Putamen (tissue), 1 donor: Measurements from ENCODE around the gene SRSF4.
A peak's percentile ranks its signal among the peaks of the same experiment; 100 is the strongest.

ENCODE experiments used
- DNase-seq: peaks from one replicate; pipeline ENCODE4 v3.0.0-alpha.2; 2016; ENCODE audit warnings: low spot score

Gene SRSF4

DNA sequence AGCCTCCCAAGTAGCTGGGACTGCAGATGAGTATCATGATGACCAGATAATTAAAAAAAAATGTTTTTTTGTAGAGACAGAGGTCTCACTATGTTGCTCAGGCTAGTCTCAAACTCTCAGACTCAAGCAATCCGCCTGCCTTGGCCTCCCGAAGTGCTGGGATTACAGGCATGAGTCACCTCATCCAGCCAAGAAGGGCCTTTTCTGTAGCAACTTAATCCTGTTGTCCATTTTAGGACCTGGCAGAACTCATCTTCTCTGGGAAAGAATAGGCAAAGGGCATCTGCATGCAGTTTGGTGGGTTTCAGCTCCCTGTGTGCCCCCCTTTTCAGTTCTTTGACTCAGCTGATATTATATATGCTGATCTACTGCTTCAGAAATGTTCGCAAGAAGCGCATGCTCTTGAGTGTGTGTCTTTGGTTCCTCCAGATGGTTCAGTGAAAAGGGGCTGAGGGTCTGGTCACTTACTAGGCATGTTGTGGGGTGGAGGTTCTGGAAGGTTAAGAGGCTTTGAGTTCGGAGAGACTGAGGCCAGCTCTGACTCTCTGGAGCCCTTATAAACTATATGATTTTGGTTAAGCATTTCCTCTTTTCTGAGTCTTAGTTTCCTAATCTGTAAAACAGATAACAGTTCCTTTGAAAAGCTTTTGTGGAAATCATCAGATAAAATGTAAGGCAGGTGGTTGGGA lies 19.4 kb upstream of the SRSF4 start:
- no peak for DNase-seq

DNA sequence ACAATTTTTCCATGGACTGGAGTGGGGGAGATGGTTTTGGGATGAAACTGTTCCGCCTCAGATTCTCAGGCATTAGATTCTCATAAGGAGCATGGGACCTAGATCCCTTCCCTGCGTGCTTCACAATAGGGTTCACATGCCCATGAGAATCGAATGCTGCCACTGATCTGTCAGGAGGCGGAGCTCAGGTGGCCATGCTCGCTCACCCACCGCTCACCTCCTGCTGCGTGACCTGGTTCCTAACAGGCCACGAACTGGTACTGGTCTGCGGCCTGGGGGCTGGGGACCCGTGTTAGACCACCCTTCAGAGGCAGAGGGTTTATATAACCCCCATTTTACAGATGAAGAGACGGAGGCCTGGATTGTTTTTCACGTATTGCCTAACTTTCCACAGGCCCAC lies 16.3 kb upstream of the SRSF4 start:
- DNase-seq = no peak

DNA sequence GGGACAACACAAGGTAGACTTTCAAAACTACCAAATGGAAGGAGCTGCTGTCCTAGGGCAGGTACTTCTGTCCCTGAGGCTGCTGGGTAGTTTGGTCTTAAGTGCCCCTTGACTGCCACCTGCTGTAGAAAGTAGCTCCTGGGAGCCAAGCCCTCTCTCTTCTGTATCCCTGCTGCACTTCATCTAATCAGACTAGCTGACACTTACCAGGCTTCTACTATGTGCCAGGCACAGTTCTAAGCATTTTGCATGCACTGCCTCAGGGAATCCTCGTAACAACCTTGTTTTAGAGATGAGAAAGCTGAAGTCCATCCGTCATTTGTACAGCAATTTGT lies 15.9 kb upstream of the SRSF4 start:
- DNase-seq = no peak

DNA sequence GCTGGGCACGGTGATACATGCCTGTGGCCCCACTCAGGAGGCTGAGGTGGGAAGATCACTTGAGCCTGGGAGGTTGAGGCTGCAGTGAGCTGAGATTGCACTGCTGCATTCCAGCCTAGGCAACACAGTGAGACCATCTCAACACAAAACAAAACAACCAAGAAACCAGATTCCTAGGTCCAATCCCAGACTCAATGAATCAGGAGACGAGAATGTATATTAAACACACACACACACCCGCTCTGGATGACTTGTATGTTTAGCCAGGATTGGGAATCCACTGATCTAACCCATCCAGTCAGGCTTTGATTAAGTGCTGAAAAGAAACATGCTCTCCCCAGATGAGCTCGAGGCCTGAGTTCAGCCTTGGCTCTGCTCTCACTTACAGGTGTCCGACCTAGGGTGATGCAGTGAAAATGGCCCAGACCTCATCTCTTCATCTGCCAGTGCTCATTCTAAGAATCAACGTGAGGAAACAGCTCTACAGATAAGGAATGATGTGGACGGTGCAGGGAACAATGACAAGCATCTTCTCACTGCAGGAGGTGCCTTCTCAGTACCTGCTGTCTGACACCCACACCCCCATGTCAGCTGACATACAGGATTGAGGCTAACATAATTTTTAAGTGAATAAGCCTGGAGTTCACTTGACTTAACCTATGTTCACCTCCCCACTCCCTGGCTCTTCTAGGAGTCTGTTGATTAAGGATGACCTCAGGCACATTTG lies 15.3 kb upstream of the SRSF4 start:
- DNase-seq = peak; percentile 22

GRCh38 chr1:29195881-29196291 lies 14.2 kb upstream of the SRSF4 start:
- DNase-seq = no peak

DNA sequence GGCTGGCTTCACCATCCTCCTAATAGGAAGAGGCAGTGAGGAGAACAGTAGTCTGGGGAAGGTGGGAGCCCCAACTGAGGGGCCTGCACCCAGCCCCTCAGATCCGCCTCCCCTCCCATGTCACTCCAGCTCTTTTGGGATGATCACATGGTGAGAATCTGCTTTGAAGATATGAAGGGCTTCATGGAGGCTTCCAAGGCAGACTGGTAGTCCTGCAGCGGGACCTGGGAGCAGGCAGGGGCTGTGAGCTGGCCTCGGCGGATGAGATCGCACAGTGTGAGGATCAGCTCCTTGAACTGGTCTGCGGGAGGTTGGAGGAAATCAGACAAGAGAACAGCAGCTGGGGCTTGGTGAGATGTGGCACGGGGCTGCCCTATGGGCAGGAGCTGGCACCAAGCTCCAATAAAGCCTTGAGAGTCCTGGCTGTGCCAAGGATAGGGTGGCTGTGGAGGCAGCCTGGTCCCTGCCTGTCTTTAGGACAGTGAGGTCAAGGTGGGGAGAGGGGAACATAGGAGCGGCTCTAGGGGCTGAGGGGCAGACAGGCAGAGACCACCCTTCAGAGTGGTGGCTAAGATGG lies 12.3 kb upstream of the SRSF4 start:
- no peak for DNase-seq

GRCh38 chr1:29190718-29191117 lies 9.0 kb upstream of the SRSF4 start:
- DNase-seq = no peak

DNA sequence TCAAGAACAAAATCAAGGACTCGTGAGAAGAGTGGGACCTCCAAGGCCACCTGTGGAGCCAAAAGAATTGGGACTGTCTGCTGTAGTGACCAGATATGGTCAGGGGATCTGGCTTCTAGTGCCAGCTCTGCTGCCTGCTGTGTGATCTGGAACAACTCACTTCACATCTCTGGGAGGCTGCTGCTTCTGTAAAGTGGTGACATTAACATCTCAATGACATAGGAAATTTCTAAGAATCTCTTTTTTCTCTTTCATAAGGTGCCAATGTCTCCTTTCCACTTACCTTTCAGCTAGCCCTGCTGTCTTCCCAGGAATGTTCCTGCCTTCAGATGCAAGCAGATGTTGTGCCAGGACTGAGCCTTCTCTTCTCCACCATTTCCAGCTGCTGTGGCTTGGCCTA lies 5.0 kb upstream of the SRSF4 start:
- DNase-seq = no peak

DNA sequence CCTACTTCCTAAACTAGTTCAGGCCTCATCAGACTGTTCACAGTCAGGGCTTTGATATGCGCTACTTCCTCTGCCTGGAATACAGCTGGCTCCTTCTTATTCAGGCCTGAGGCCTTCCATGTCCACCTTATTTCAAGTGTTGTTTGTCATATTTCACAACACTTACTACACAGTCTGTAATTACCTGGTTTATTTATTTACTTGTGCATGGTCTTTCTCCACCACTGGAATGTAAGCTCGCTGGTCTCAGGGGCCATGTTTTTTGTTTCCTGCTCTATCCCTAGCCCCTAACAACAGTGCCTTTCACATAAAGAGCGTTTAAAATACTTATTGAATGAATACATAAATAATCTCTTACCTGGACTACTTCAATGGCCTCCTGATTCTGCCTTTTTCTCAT lies 4.6 kb upstream of the SRSF4 start:
- DNase-seq = no peak

DNA sequence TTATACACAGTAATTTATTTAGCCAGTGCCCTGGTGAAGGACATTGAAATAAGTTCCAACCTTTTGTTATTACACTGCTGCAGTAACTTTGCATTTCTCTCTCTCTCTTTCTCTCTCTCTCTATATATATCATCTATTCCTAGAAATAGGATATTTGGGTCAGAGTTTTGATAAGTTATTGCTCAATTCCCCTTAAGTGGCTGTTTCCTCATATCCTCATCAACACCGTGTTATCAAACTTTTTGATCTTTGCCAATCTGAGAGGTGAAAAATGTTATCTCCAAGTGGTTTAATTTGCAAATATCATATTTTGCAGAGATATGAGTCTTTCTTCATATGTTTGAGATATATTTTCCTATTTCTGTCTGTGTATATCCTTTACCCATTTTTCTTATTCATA lies 1.6 kb upstream of the SRSF4 start:
- DNase-seq = no peak

DNA sequence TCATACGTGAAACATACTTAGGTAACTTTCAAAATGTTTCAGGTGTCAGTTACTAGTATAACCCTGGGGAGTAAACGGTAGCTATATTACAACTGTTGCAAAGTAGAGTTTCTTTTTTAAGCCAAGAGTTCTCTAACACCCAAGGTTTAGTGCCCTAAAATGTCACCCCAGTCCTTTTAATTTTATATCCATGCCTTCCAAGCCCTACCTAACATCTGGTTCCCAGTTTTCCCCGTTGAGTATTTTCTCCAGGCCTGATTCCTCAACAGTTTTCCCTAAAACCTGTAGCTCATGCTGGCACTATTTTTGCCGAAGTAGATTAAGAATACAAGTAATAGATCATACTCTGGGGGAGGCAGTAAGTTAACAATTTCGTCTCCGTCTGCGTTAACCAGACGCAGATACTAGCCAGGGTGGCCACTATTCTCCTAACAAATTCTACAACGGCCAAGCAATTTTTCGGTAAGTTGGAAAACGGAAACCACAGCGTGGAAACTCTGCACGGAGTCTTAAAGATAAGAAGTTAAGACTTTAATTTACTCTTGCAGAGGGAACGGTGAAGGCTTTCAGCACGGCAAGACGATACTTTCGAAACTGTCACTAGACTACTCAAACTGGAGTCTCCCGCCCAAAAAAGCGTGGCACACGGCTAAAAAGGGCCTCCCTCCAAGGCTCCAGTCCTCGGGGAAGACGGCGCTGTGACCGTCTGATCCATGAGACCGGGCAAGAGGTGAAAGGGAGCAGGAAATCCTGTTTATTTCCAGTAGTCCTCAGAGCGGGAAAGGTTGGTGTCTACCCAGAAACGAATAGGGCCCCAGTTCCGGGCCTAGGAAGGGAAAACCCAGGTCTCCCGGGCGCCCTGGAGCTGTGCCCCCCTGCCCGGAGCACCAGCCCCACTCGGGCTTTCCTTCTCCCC lies 945 bp downstream of the SRSF4 start:
- no peak for DNase-seq

- no peak for DNase-seq
These were observed 2.0 kb downstream of the SRSF4 start for GRCh38 chr1:29179641-29180184.

- DNase-seq = no peak
These were observed 4.5 kb downstream of the SRSF4 start for GRCh38 chr1:29177022-29177705.

DNA sequence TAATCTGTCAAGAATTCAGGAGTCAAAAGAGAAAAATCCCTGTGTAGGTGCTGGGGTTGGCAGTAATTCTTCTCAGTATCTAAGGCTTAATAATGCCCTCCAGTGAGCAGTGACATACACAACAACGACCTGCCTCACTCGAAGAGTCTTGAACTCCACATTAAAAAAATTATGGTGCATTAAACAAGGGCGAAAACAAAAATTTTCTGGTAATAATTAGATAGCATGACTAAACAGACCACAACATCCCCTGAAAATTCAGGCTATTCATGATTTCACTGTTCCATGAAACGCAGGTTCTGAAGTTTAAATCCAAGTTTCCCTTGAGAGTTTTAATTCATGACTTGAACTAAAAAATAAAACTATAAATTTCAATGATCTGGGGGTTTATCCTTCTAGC lies 5.1 kb downstream of the SRSF4 start:
- DNase-seq = no peak

- no peak for DNase-seq
These were observed 9.2 kb downstream of the SRSF4 start for GRCh38 chr1:29172415-29172939.

DNA sequence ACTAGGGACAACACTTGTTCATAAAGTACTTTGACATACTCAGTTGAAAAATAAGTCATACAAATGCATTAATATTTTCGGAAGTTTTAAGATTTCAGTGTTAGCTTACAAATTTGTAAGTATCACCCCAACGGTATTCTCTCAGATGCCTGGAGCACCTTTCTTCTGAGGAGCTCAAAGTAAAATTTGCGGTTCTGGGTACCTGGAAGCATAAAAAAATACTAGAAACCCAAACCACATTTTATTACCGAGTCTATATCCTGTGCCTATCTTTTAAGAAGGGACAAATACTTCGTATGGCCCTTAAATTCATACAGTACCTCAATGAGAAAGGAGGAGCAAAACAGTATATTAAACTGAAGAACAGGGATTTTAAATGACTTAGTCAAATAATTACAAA lies 10.2 kb downstream of the SRSF4 start:
- no peak for DNase-seq

- no peak for DNase-seq
These were observed 10.6 kb downstream of the SRSF4 start for GRCh38 chr1:29171089-29171488.

GRCh38 chr1:29169976-29170375 lies 11.7 kb downstream of the SRSF4 start:
- DNase-seq = no peak

- no peak for DNase-seq
These were observed 13.8 kb downstream of the SRSF4 start for GRCh38 chr1:29167904-29168303.

- no peak for DNase-seq
These were observed 15.3 kb downstream of the SRSF4 start for GRCh38 chr1:29166291-29166878.

- DNase-seq = no peak
These were observed 17.1 kb downstream of the SRSF4 start for GRCh38 chr1:29164588-29164987.
